Hepatocyte (in vitro differentiated cells): Measurements from ENCODE around the gene SYT7.

Source experiments
- CTCF ChIP-seq: fragments of 200-600 bp; sonication (generic); IDR thresholded peaks from 2 replicates; pipeline ENCODE4 v1.5.1; 2016; ENCODE audit warnings: antibody characterized with exemption, mild to moderate bottlenecking; ENCODE audit not compliant: poor library complexity
- EZH2 ChIP-seq: fragments of 200-600 bp; sonication (generic); IDR thresholded peaks from 2 replicates; pipeline ENCODE4 v1.6.1; 2016; ENCODE audit warnings: antibody characterized with exemption, mild to moderate bottlenecking, borderline replicate concordance

DNA sequence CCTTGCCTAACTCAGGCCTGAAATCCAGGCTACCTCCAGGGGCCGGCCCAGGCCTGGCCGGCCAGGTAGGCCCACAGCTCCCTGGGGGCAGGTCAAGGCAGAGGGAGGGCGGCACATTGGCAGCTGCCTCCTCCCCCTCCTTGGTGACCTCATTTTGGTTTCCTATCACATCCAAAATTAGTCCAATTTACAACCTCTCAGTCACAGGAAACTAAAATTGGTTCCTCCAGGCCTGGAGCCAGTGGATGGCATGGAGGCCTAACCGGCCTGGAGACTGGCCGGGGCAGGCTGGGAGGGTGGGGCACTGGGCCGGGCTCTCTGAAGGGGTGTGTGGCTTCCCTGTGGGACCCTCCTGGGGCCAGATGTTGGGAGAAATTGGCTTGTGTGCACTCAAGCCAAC lies 36.4 kb downstream of the SYT7 start:
- no peak for TF ChIP-seq CTCF
- TF ChIP-seq EZH2 = no peak
